Measurements from ENCODE around the gene NAA15.
"Not testable (repeated sequence)": the region's sequence is repeated elsewhere in the genome, so short reads cannot be mapped to it uniquely, and the experiment has no call there.

The NAA15 gene

GRCh38 chr4:139301113-139301820, at the start of gene NAA15:
Gene NAA15, plus strand, starts transcription at chr4:139301505. Its CDS starts 273 bp downstream, at chr4:139301778.
- DNase-seq (ENCODE audit: low spot score) = peak; percentile 98

GRCh38 chr4:139253046-139253445, 48.3 kb upstream of the NAA15 start:
- DNase-seq (ENCODE audit: low spot score) = no peak

- DNase-seq (ENCODE audit: low spot score) = no peak
These were observed 47.6 kb upstream of the NAA15 start for GRCh38 chr4:139253713-139254112.

- not testable (repeated sequence) for DNase-seq (ENCODE audit: low spot score)
These were observed 45.7 kb upstream of the NAA15 start for GRCh38 chr4:139255581-139255980.

- no peak for DNase-seq (ENCODE audit: low spot score)
These were observed 45.0 kb upstream of the NAA15 start for GRCh38 chr4:139256349-139256748.

GRCh38 chr4:139265654-139266053, 35.7 kb upstream of the NAA15 start:
- DNase-seq (ENCODE audit: low spot score) = no peak

GRCh38 chr4:139266208-139266582, 35.1 kb upstream of the NAA15 start:
- DNase-seq (ENCODE audit: low spot score) = no peak

GRCh38 chr4:139266583-139267257, 34.6 kb upstream of the NAA15 start:
- DNase-seq (ENCODE audit: low spot score) = peak; percentile 22

GRCh38 chr4:139267301-139267700, 34.0 kb upstream of the NAA15 start:
- DNase-seq (ENCODE audit: low spot score) = no peak

GRCh38 chr4:139273835-139274234, 27.5 kb upstream of the NAA15 start:
- DNase-seq (ENCODE audit: low spot score) = no peak

GRCh38 chr4:139274790-139275189, 26.5 kb upstream of the NAA15 start:
- DNase-seq (ENCODE audit: low spot score) = no peak

- DNase-seq (ENCODE audit: low spot score) = peak; percentile 25
These were observed 26.0 kb upstream of the NAA15 start for GRCh38 chr4:139275281-139275735.

GRCh38 chr4:139278485-139278884, 22.8 kb upstream of the NAA15 start:
- DNase-seq (ENCODE audit: low spot score) = no peak

- peak; percentile 35 for DNase-seq (ENCODE audit: low spot score)
These were observed 22.2 kb upstream of the NAA15 start for GRCh38 chr4:139278912-139279759.

GRCh38 chr4:139279760-139280620, 21.3 kb upstream of the NAA15 start, which contains the start of gene MGARP:
Gene MGARP, minus strand, starts transcription at chr4:139280225. Its CDS starts 67 bp downstream, at chr4:139280158.
- peak; percentile 75 for DNase-seq (ENCODE audit: low spot score)

- DNase-seq (ENCODE audit: low spot score) = no peak
These were observed 19.1 kb upstream of the NAA15 start for GRCh38 chr4:139282065-139282720.

GRCh38 chr4:139282721-139283075, 18.6 kb upstream of the NAA15 start:
- no peak for DNase-seq (ENCODE audit: low spot score)

- DNase-seq (ENCODE audit: low spot score) = no peak
These were observed 15.1 kb upstream of the NAA15 start for GRCh38 chr4:139286186-139286698.

- peak; percentile 94 for DNase-seq (ENCODE audit: low spot score)
These were observed 5.9 kb upstream of the NAA15 start for GRCh38 chr4:139295206-139295941.

GRCh38 chr4:139295942-139296299, 5.4 kb upstream of the NAA15 start:
- DNase-seq (ENCODE audit: low spot score) = no peak
